PC-3 (cell line): ENCODE measurements around the gene RBBP8NL.

ENCODE experiments used
- CTCF ChIP-seq: fragments of 300-600 bp; sonication (generic); conservative IDR thresholded peaks from 2 replicates; pipeline ENCODE4 v1.5.1; 2017; ENCODE audit warnings: antibody characterized with exemption, low read depth, mild to moderate bottlenecking, low read length
- EZH2 ChIP-seq: fragments of 300-600 bp; sonication (generic); IDR thresholded peaks from one replicate; pipeline ENCODE4 v1.6.1; 2017; ENCODE audit warnings: antibody characterized with exemption, mild to moderate bottlenecking, low read length; ENCODE audit not compliant: unreplicated experiment
- EZH2phosphoT487 ChIP-seq: fragments of 300-600 bp; sonication (generic); IDR thresholded peaks from 2 replicates; pipeline ENCODE4 v1.6.1; 2018; ENCODE audit warnings: mild to moderate bottlenecking, antibody characterized with exemption, low read length, borderline replicate concordance

GRCh38 chr20:62451156-62451767 is 23.9 kb upstream of the RBBP8NL start:
- TF ChIP-seq EZH2 (no peak), CTCF (no peak), EZH2phosphoT487 (no peak)
